ENCODE data around the gene GRIK5.
"Not testable (repeated sequence)": the region's sequence is repeated elsewhere in the genome, so short reads cannot be mapped to it uniquely, and the experiment has no call there.

GRIK5 gene

DNA sequence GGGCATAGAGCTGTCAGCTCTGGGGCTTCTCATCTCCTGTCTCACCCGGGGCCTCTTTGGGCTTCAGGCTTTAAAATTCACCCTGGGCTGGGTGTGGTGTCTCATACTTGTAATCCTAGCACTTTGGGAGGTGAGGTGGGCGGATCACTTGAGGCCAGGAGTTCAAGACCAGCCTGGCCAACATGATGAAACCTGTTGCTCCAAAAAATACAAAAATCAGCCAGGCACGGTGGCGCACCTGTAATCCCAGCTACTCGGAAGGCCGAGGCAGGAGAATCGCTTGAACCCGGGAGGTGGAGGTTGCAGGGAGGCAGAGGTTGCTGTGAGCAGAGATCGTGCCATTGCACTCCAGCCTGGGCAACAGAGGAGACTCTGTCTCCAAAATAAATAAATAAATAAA lies 29.5 kb downstream of the GRIK5 start:
- 97% methylated on average over 9 of the region's 9 CpGs for WGBS
- not testable (repeated sequence) for H3K27me3 ChIP-seq (ENCODE audit: insufficient read depth, low read length)

DNA sequence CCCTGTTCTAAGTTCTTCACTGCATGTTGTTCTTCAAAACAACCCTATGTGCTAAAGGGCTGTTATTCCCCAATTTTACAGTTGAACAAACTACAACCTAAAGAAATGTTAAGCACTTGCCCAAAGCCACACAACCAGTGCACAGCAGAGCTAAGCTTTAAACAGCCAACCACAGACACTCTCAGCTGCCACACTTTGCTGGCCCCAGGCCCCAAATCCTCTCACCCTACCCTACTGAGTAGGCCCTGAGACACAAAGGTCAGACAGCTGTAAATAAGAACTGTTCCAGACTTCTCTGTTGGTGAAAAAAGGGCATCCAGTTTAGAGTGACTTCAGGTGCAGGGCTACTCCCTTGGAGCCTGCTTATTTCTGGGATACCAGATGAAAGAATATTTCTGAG lies 30.0 kb downstream of the GRIK5 start:
- H3K27me3 ChIP-seq (ENCODE audit: insufficient read depth, low read length) = no peaks in the 10 kb centered on the region
- H3K4me3 ChIP-seq (ENCODE audit: low read length) = no peak overlapping the region
- H3K9me3 ChIP-seq (ENCODE audit: insufficient read depth, low read depth, low read length) = no peaks in the 10 kb centered on the region
- peaks cover 74% of the 10 kb centered on the region for H3K36me3 ChIP-seq (ENCODE audit: insufficient read depth, low read length)
- H3K27ac ChIP-seq (ENCODE audit: low read depth, low read length) = no peak overlapping the region
- H3K9ac ChIP-seq (ENCODE audit: low read depth, low read length) = no peak overlapping the region
- H3K4me1 ChIP-seq (ENCODE audit: insufficient read depth, low read length) = no peaks in the 10 kb centered on the region

More for the DNA sequence above, 29.5 kb downstream of the GRIK5 start:
- not testable (repeated sequence) for H3K9me3 ChIP-seq (ENCODE audit: insufficient read depth, low read depth, low read length); H3K27ac ChIP-seq (ENCODE audit: low read depth, low read length); H3K4me3 ChIP-seq (ENCODE audit: low read length); H3K9ac ChIP-seq (ENCODE audit: low read depth, low read length); H3K4me1 ChIP-seq (ENCODE audit: insufficient read depth, low read length)
- peaks cover 78% of the 10 kb centered on the region for H3K36me3 ChIP-seq (ENCODE audit: insufficient read depth, low read length)

DNA sequence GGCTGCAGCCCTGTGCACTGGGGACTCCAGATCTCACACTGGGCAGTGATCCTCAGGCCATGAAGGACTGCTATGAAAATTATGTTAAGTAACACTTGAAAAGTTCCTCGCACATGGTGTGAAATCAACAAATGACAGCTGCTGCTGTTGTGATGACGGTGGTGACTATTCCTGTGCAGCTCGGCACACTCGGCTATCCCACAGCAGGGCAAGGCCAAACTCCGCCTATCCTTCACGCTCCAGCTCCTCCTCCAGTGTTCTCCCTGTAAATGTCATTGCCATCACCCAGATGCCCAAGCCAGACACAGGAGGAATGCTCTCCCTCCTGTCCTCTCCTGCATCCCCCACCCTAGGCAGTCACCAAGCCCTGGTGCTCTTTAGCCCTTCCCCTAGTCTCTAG lies 31.3 kb downstream of the GRIK5 start:
- Histone ChIP-seq H3K36me3 (ENCODE audit: insufficient read depth, low read length) (peaks cover 62% of the 10 kb centered on the region), H3K27me3 (ENCODE audit: insufficient read depth, low read length) (no peaks in the 10 kb centered on the region), H3K9ac (ENCODE audit: low read depth, low read length) (no peak overlapping the region), H3K4me3 (ENCODE audit: low read length) (no peak overlapping the region), H3K4me1 (ENCODE audit: insufficient read depth, low read length) (no peaks in the 10 kb centered on the region), H3K27ac (ENCODE audit: low read depth, low read length) (no peak overlapping the region), H3K9me3 (ENCODE audit: insufficient read depth, low read depth, low read length) (no peaks in the 10 kb centered on the region)
- 94% methylated on average over 6 of the region's 6 CpGs for WGBS

DNA sequence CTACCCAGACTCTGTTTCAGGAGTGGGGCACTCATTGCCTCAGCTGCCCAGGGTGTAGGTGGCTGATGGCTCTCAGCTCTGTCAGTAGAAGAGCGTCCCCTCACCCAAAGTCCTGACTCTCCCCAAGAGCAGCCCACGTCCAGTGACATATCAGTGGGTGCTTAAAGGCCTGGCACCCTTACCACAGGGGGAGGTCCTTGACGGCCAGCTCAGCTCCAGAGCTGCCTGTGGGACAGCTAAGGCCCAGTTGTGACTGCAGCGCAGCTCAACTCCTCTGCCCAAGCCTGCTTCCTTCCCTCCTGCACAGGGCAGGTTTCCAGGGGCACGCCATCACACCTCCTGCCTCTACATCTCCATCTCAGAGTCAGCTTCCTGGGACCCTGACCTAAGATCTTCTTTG lies 32.4 kb downstream of the GRIK5 start:
- no peak overlapping the region for H3K9ac ChIP-seq (ENCODE audit: low read depth, low read length)
- no peak overlapping the region for H3K4me3 ChIP-seq (ENCODE audit: low read length)
- no peaks in the 10 kb centered on the region for H3K9me3 ChIP-seq (ENCODE audit: insufficient read depth, low read depth, low read length)
- WGBS = 92% methylated on average over 5 of the region's 5 CpGs
- peaks cover 53% of the 10 kb centered on the region for H3K36me3 ChIP-seq (ENCODE audit: insufficient read depth, low read length)
- no peak overlapping the region for H3K27ac ChIP-seq (ENCODE audit: low read depth, low read length)
- peaks cover 2% of the 10 kb centered on the region; the same call in 1 of the 2 replicates for H3K4me1 ChIP-seq (ENCODE audit: insufficient read depth, low read length)
- no peaks in the 10 kb centered on the region for H3K27me3 ChIP-seq (ENCODE audit: insufficient read depth, low read length)

DNA sequence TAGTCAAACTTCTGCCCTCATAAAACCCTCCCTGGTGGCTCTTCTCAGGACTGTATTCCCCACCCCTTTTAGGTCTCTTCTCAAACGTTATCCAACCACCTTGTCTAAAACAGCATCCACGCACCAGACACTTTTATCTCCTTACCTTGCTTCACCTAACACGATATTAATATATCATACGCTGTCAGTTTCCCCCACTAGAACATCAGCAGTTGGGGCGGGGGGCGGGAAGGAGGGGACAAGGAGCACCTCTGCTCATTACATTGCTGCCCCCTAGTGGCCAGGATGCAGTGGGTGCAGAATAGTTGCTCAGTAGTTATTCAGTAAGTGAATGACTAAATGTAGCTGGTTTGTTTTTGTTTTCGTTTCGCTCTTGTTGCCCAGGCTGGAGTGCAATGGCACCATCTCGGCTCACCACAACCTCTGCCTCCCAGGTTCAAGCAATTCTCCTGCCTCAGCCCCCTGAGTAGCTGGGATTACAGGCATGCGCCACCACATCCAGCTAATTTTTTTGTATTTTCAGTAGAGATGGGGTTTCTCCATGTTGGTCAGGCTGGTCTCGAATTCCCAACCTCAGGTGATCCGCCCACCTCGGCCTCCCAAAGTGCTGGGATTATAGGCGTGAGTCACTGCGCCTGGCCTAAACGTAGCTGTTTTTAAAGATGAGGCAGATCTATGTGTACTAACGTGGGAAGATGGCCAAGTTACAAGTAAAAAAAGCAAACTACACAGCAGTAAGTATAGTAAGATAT lies 35.2 kb downstream of the GRIK5 start:
- not testable (repeated sequence) for H3K4me3 ChIP-seq (ENCODE audit: low read length)
- H3K27ac ChIP-seq (ENCODE audit: low read depth, low read length) = peak overlapping the region; percentile 28; the same call in 1 of the 2 replicates

DNA sequence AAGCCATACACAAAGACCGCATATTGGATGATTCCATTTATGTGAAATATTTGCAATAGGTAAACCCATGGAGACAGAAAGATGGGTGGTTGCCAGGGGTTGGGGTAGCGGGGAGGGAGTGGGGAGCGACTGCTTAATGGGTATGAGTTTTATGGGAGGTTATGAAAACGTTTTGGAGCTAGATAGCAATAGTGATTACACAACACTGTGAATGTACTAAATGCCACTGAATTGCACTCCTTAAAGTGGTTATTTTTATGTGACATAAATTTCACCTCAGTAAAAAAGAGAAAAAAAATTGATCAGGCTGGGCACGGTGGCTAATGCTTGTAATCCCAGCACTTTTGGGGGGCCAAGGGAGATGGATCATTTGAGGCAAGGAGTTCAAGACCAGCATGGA lies 36.6 kb downstream of the GRIK5 start:
- Histone ChIP-seq H3K4me1 (ENCODE audit: insufficient read depth, low read length) (peaks cover 11% of the 10 kb centered on the region), H3K36me3 (ENCODE audit: insufficient read depth, low read length) (peaks cover 22% of the 10 kb centered on the region), H3K27me3 (ENCODE audit: insufficient read depth, low read length) (no peaks in the 10 kb centered on the region), H3K9me3 (ENCODE audit: insufficient read depth, low read depth, low read length) (no peaks in the 10 kb centered on the region), H3K27ac (ENCODE audit: low read depth, low read length) (no peak overlapping the region), H3K9ac (ENCODE audit: low read depth, low read length) (no peak overlapping the region), H3K4me3 (ENCODE audit: low read length) (no peak overlapping the region)
- 94% methylated on average over 5 of the region's 5 CpGs for WGBS

More for the DNA sequence above, 35.2 kb downstream of the GRIK5 start:
- H3K9ac ChIP-seq (ENCODE audit: low read depth, low read length); H3K9me3 ChIP-seq (ENCODE audit: insufficient read depth, low read depth, low read length); H3K27me3 ChIP-seq (ENCODE audit: insufficient read depth, low read length): not testable (repeated sequence)
- H3K36me3 ChIP-seq (ENCODE audit: insufficient read depth, low read length) = peaks cover 33% of the 10 kb centered on the region
- WGBS = 60% methylated on average over 17 of the region's 17 CpGs
- H3K4me1 ChIP-seq (ENCODE audit: insufficient read depth, low read length) = peaks cover 11% of the 10 kb centered on the region

DNA sequence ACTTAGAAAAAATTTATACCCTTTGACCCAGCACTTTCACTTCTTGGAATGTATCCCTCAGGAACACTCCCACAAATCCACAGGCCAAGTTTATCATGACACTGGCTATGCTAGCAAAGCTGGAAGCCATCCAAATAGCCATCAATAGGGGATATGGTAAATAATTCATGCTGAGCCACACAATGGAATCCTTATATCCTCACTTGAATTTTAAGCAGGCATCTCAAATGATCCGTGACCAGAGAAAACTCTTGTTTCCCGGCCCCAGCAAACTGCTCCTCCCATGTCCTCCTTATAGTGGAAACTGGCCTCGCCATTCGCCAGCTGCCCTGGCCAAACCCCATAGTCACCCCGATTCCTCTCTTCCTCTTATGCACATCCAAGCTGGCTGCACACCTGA lies 37.6 kb downstream of the GRIK5 start:
- Histone ChIP-seq H3K27me3 (ENCODE audit: insufficient read depth, low read length) (no peaks in the 10 kb centered on the region), H3K4me1 (ENCODE audit: insufficient read depth, low read length) (peaks cover 11% of the 10 kb centered on the region), H3K27ac (ENCODE audit: low read depth, low read length) (peak overlapping the region; percentile 86; the same call in 1 of the 2 replicates), H3K9me3 (ENCODE audit: insufficient read depth, low read depth, low read length) (no peaks in the 10 kb centered on the region), H3K36me3 (ENCODE audit: insufficient read depth, low read length) (peaks cover 17% of the 10 kb centered on the region), H3K4me3 (ENCODE audit: low read length) (no peak overlapping the region), H3K9ac (ENCODE audit: low read depth, low read length) (no peak overlapping the region)
- 29% methylated on average over 5 of the region's 5 CpGs for WGBS

DNA sequence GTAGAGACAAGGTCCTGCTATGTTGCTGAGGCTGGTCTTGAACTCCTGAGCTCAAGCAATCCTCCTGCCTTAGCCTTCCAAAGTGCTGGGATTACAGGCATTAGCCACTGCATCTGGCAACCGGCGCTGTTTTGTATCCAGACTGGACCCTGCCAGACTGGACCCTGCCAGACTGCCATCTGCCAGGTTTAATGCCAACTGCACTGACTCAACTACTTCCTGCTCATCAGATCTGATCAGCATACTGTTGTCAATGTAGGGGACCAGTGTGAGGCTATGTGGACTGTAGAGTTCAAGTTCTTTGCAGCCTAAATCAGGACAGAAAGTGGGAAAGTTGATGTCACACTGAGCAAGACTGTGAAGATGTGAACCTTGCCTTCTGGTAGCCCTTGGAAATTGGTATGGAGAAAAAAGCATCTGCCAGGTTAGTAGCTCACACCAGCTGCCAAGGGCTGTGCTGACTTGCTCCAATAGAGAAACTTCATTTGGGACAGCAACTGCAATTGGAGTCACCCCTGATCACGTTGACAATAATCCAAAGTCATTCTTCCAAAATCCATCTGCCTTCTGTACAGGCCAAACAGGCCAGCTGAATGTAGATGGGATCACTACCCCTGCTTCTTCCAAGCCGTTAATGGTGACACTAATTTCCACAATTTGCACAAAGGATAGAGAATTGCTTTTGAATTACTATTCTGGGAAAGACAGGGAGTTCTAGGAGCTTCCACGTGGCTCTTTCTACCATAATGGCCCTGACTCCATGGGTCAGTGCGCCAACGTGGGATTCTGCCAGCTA lies 39.2 kb downstream of the GRIK5 start:
- no peaks in the 10 kb centered on the region for H3K9me3 ChIP-seq (ENCODE audit: insufficient read depth, low read depth, low read length)
- no peak overlapping the region for H3K27ac ChIP-seq (ENCODE audit: low read depth, low read length)
- no peak overlapping the region for H3K9ac ChIP-seq (ENCODE audit: low read depth, low read length)
- 95% methylated on average over 7 of the region's 7 CpGs for WGBS
- H3K4me1 ChIP-seq (ENCODE audit: insufficient read depth, low read length) = peaks cover 11% of the 10 kb centered on the region
- H3K27me3 ChIP-seq (ENCODE audit: insufficient read depth, low read length) = no peaks in the 10 kb centered on the region
- H3K4me3 ChIP-seq (ENCODE audit: low read length) = no peak overlapping the region
- peaks cover 12% of the 10 kb centered on the region for H3K36me3 ChIP-seq (ENCODE audit: insufficient read depth, low read length)

DNA sequence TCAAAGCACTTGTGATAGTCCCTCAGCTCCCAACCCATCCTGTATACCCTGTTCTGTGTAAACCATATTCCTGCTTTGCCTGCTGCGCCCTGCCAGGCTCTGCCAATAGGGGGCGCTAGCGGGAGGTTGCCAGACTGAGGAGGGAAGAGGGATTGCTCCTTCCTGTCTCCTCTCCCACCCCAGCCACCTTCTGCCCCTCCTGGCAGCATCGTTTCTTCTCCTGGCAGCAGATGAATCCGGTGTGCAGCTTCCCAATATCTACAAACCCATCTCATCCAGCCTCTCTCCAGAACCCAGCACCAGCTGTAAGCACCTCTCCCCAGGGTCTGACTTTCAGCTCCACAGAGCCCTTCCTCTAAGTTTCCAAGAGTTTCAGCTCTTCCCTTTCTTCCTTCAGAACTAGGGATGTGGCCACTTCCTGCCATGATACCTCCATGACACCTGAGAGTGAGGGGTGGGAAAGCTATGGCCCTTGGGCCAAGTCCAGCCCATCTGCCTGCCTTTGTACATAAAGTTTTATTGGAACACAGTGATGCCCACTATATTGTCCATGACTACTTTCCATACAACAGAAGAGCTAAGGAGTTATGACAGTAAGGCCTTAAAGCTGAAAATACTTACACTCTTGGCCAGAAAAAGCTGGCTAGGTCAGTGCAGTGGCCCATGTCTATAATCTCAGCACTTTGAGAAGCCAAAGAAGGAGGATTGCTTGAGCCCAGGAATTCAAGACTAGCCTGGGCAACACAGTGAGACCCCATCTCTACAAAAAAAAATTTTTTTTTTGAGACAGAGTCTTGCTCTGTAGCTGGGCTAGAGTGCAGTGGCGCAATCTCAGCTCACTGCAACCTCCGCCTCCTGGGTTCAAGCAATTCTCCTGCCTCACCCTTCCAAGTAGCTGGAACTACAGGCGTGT lies 41.4 kb downstream of the GRIK5 start:
- Histone ChIP-seq H3K27ac (ENCODE audit: low read depth, low read length) (no peak overlapping the region), H3K36me3 (ENCODE audit: insufficient read depth, low read length) (peaks cover 12% of the 10 kb centered on the region), H3K9me3 (ENCODE audit: insufficient read depth, low read depth, low read length) (no peaks in the 10 kb centered on the region), H3K9ac (ENCODE audit: low read depth, low read length) (0 out of 2 replicates have a peak overlapping the region, but pooled peaks have one; percentile 9), H3K27me3 (ENCODE audit: insufficient read depth, low read length) (no peaks in the 10 kb centered on the region), H3K4me1 (ENCODE audit: insufficient read depth, low read length) (peaks cover 11% of the 10 kb centered on the region), H3K4me3 (ENCODE audit: low read length) (peak overlapping the region; percentile 52)
- WGBS = 70% methylated on average over 6 of the region's 8 CpGs

DNA sequence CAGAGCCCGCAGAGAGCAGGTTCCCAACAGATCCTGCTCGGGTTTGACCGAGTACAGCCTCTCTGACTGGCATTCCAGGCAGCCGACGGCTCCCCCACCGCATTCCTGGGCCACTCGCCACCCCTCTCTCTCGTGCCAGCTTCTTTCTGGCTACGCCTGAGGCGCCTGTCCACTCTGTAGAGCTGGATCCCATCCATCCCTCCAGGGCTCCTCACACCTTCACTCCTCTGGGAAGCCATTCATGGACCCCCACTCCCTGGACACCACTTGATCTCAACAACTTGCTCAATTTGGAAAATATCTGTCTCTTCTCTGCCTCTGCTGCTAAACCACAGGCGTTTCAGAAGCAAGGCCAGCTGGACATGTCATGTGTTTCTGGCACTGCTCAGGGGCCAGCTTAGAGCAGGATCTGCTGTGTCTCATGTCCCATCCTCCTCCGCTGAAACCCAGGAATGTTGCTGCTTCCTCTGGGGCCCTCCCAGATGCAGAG lies 45.3 kb downstream of the GRIK5 start:
- H3K27ac ChIP-seq (ENCODE audit: low read depth, low read length) = no peak overlapping the region
- peaks cover 20% of the 10 kb centered on the region for H3K36me3 ChIP-seq (ENCODE audit: insufficient read depth, low read length)
- no peak overlapping the region for H3K9ac ChIP-seq (ENCODE audit: low read depth, low read length)
- no peak overlapping the region for H3K4me3 ChIP-seq (ENCODE audit: low read length)
- no peaks in the 10 kb centered on the region for H3K27me3 ChIP-seq (ENCODE audit: insufficient read depth, low read length)
- 94% methylated on average over 12 of the region's 12 CpGs for WGBS
- no peaks in the 10 kb centered on the region for H3K9me3 ChIP-seq (ENCODE audit: insufficient read depth, low read depth, low read length)
- no peaks in the 10 kb centered on the region for H3K4me1 ChIP-seq (ENCODE audit: insufficient read depth, low read length)

DNA sequence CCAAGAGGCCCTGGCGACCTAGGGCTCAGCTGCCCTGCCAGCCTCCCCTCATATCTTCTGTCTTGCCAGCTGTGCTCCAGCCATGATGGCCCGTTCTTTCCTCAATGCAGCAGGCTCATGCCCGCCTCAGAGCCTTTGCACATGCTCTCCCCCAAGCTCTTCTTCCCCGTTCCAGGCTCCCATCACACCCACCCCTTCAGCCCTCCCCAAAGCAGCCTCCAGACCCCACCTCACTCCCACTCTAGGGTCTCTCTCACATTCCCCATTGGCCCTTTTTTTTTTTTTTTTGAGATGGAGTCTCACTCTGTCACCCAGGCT lies 46.1 kb downstream of the GRIK5 start:
- no peaks in the 10 kb centered on the region for H3K9me3 ChIP-seq (ENCODE audit: insufficient read depth, low read depth, low read length)

More for the DNA sequence above, 46.1 kb downstream of the GRIK5 start:
- H3K36me3 ChIP-seq (ENCODE audit: insufficient read depth, low read length) = peaks cover 20% of the 10 kb centered on the region
- no peaks in the 10 kb centered on the region for H3K4me1 ChIP-seq (ENCODE audit: insufficient read depth, low read length)
- H3K4me3 ChIP-seq (ENCODE audit: low read length) = no peak overlapping the region
- WGBS = 83% methylated on average over 4 of the region's 4 CpGs
- no peak overlapping the region for H3K9ac ChIP-seq (ENCODE audit: low read depth, low read length)
- no peaks in the 10 kb centered on the region for H3K27me3 ChIP-seq (ENCODE audit: insufficient read depth, low read length)
- no peak overlapping the region for H3K27ac ChIP-seq (ENCODE audit: low read depth, low read length)

All from HUES64 (cell line).